A673 (cell line): ENCODE results near the gene SLC1A7.

ENCODE experiments used
- EZH2 ChIP-seq: fragments of 200-600 bp; sonication (generic); IDR thresholded peaks from 2 replicates; pipeline ENCODE4 v1.6.1; 2017; ENCODE audit warnings: borderline replicate concordance, low read depth, mild to moderate bottlenecking, mixed read lengths, antibody characterized with exemption, low read length; ENCODE audit not compliant: poor library complexity, severe bottlenecking
- TF ChIP-seq, protein P1 (sequence below): fragments of 300-800, 200-600 bp; sonication (generic); conservative IDR thresholded peaks from 2 replicates; pipeline ENCODE4 v1.5.1; 2017; ENCODE audit warnings: low read depth, mild to moderate bottlenecking, antibody characterized with exemption, low read length, moderate library complexity, mixed read lengths

DNA sequence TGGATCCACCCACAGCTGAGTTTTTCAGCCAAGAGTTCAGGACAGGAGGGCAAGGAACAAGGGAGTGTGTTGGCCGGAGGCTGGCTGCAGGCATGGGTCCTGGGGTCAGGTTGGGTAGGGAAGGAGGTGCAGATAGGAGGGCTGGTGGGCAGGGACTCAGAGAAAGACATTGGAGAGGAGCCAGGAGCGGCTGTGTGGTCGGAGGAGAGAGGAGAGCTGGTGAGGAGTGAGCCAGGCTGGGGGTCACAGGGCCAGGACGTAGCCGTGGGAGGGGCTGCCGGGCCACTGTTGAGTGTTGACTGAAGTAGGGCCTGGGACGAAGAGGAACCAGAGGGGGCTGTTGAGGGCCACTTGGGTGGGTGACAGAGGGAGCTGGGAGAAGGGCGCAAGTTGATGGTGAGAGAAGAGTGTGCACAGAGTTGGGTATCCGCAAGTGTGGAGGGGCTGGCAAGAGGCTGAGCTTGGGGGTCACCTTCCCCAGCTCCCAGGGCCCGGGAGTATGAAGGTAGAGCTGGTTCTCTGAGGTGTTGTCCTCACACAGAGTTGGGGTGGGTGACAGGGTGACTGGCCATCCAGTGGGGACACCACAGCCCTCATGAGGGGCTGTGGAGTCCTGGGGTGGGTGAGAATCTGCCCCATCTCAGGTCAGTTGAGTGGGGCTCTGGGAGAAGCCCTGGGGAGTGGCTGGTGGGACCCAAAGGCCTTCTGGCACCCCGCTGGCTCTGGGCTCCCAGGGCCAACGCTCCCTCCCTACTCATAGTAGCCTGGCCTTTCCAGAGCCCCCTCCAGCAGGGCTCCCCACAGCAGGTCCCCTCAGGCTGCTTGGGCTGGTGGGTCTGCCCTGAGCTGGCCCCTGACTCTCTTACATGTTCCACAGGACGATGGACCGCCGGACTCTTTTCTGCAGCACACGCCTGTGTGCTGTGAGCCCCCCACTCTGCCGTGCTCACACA, 58.5 kb downstream of the SLC1A7 start:
- TF ChIP-seq, protein P1, sequence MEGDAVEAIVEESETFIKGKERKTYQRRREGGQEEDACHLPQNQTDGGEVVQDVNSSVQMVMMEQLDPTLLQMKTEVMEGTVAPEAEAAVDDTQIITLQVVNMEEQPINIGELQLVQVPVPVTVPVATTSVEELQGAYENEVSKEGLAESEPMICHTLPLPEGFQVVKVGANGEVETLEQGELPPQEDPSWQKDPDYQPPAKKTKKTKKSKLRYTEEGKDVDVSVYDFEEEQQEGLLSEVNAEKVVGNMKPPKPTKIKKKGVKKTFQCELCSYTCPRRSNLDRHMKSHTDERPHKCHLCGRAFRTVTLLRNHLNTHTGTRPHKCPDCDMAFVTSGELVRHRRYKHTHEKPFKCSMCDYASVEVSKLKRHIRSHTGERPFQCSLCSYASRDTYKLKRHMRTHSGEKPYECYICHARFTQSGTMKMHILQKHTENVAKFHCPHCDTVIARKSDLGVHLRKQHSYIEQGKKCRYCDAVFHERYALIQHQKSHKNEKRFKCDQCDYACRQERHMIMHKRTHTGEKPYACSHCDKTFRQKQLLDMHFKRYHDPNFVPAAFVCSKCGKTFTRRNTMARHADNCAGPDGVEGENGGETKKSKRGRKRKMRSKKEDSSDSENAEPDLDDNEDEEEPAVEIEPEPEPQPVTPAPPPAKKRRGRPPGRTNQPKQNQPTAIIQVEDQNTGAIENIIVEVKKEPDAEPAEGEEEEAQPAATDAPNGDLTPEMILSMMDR: no peak
- no peak for TF ChIP-seq EZH2
